HepG2 (cell line): ENCODE data around the gene TUBA4A. TPM values are rescaled to one million over a fixed set of nuclear protein-coding genes. Genes with fewer than 3 reads are reported as not detected.

Experiments used
- CBX2 ChIP-seq, 2 experiments: fragments of 200-600 bp in 1 of 2; sonication (generic); formaldehyde crosslinking in 1 of 2; IDR thresholded peaks; 2 replicates each; pipeline versions ENCODE4 v1.7.0 to v1.8.1; 2018 to 2022; ENCODE audit warnings: low read depth in 2 of 2, low read length in 1 of 2, mild to moderate bottlenecking in 1 of 2, missing genetic modification reagents in 1 of 2
- FOXC1 ChIP-seq: sonication (generic); formaldehyde crosslinking; IDR thresholded peaks from 2 replicates; pipeline ENCODE4 v1.8.0; 2022; ENCODE audit warnings: mild to moderate bottlenecking, missing genetic modification reagents, borderline replicate concordance
- HOMEZ ChIP-seq: IDR thresholded peaks from 2 replicates; pipeline ENCODE4 v1.6.1; 2016; ENCODE audit warnings: low read depth
- KAT7 ChIP-seq: IDR thresholded peaks from 2 replicates; pipeline ENCODE4 v1.6.1; 2018; ENCODE audit warnings: borderline replicate concordance, missing compliant biosample characterization
- KLF11 ChIP-seq: IDR thresholded peaks from 2 replicates; pipeline ENCODE4 v1.6.1; 2016; ENCODE audit warnings: missing compliant biosample characterization
- PAF1 ChIP-seq: IDR thresholded peaks from 2 replicates; pipeline ENCODE4 v1.6.1; 2016; ENCODE audit warnings: missing genetic modification reagents, missing compliant biosample characterization
- POGZ ChIP-seq: sonication (generic); formaldehyde crosslinking; IDR thresholded peaks from 2 replicates; pipeline ENCODE4 v1.4.0; 2020; ENCODE audit warnings: mild to moderate bottlenecking, missing genetic modification reagents
- RBM39 ChIP-seq: fragments of 200-400 bp; formaldehyde crosslinking; IDR thresholded peaks from one replicate; pipeline ENCODE4 v1.6.1; 2018; ENCODE audit warnings: antibody characterized with exemption, mild to moderate bottlenecking, low read depth, low read length; ENCODE audit not compliant: poor library complexity, severe bottlenecking
- RXRB ChIP-seq: IDR thresholded peaks from 2 replicates; pipeline ENCODE4 v1.6.1; 2016; ENCODE audit warnings: borderline replicate concordance, missing genetic modification reagents, missing compliant biosample characterization
- SRSF4 ChIP-seq: fragments of 200-400 bp; formaldehyde crosslinking; IDR thresholded peaks from one replicate; pipeline ENCODE4 v1.6.1; 2018; ENCODE audit warnings: mild to moderate bottlenecking, low read depth, low read length, moderate library complexity; ENCODE audit not compliant: poor library complexity, severe bottlenecking
- TBP ChIP-seq: sonication (generic); formaldehyde crosslinking; IDR thresholded peaks from 2 replicates; pipeline ENCODE4 v1.5.0; 2020; ENCODE audit warnings: missing genetic modification reagents
- TBX2 ChIP-seq: sonication (generic); formaldehyde crosslinking; IDR thresholded peaks from 2 replicates; pipeline ENCODE4 v1.5.0; 2020; ENCODE audit warnings: missing genetic modification reagents, mild to moderate bottlenecking, borderline replicate concordance
- TFAP4 ChIP-seq: sonication (generic); IDR thresholded peaks from 2 replicates; pipeline ENCODE4 v1.6.1; 2016; ENCODE audit warnings: low read depth, borderline replicate concordance
- ZBTB1 ChIP-seq: sonication (generic); formaldehyde crosslinking; IDR thresholded peaks from 2 replicates; pipeline ENCODE4 v1.4.0; 2020; ENCODE audit warnings: missing genetic modification reagents, borderline replicate concordance
- ZBTB43 ChIP-seq: sonication (generic); formaldehyde crosslinking; conservative IDR thresholded peaks from 2 replicates; pipeline ENCODE4 v1.4.0; 2020; ENCODE audit warnings: missing genetic modification reagents
- ZBTB8A ChIP-seq: sonication (generic); formaldehyde crosslinking; IDR thresholded peaks from 2 replicates; pipeline ENCODE4 v1.4.0; 2020; ENCODE audit warnings: mild to moderate bottlenecking, low read depth, missing genetic modification reagents, borderline replicate concordance
- ZNF350 ChIP-seq: sonication (generic); formaldehyde crosslinking; IDR thresholded peaks from 2 replicates; pipeline ENCODE4 v1.4.0; 2020; ENCODE audit warnings: mild to moderate bottlenecking, low read depth, missing genetic modification reagents, borderline replicate concordance
- ZNF567 ChIP-seq: sonication (generic); formaldehyde crosslinking; IDR thresholded peaks from 2 replicates; pipeline ENCODE4 v1.8.1; 2023; ENCODE audit warnings: mild to moderate bottlenecking, missing genetic modification reagents, borderline replicate concordance
- ZNF576 ChIP-seq: sonication (generic); formaldehyde crosslinking; IDR thresholded peaks from 2 replicates; pipeline ENCODE4 v1.4.0; 2020; ENCODE audit warnings: mild to moderate bottlenecking, missing genetic modification reagents
- ZNF598 ChIP-seq: sonication (generic); formaldehyde crosslinking; IDR thresholded peaks from 2 replicates; pipeline ENCODE4 v1.5.1; 2020; ENCODE audit warnings: mild to moderate bottlenecking, missing genetic modification reagents, borderline replicate concordance
- ZNF652 ChIP-seq: IDR thresholded peaks from 2 replicates; pipeline ENCODE4 v1.6.1; 2016; ENCODE audit warnings: low read depth, borderline replicate concordance
- ZNF737 ChIP-seq: sonication (generic); formaldehyde crosslinking; IDR thresholded peaks from 2 replicates; pipeline ENCODE4 v1.5.0; 2020; ENCODE audit warnings: missing genetic modification reagents, mild to moderate bottlenecking, borderline replicate concordance
- ZNF883 ChIP-seq: sonication (generic); formaldehyde crosslinking; IDR thresholded peaks from 2 replicates; pipeline ENCODE4 v1.5.1; 2020; ENCODE audit warnings: mild to moderate bottlenecking, missing genetic modification reagents; ENCODE audit errors: not compliant biosample characterization
- polyA plus RNA-seq, 8 experiments: library from polyadenylated mRNA; depleted of rRNA in 3 of 8; stranded (reverse) in 7 of 8; unstranded in 1 of 8; fragments of >200 nt; fragmentation: Illumina TruSeq in 4 of 8; extraction: Trizol in 4 of 8; gene quantifications; 2 replicates each; pipeline versions ENCODE4 v1.2.1 to v1.2.3, GENCODE V29; 2011 to 2016; ENCODE audit warnings: low read depth in 4 of 8, missing spikeins in 1 of 8, mixed read lengths in 1 of 8; ENCODE audit not compliant: insufficient read depth in 1 of 8
- total RNA-seq, 5 experiments: library from RNA; depleted of rRNA; stranded (reverse); fragments of >200 nt; fragmentation: Illumina TruSeq; extraction: Trizol; gene quantifications; 2 replicates each; pipeline ENCODE4 v1.2.3, GENCODE V29; 2016; ENCODE audit warnings: low read depth in 1 of 5
- TF ChIP-seq, protein P1 (sequence below): sonication (generic); formaldehyde crosslinking; IDR thresholded peaks from 2 replicates; pipeline ENCODE4 v1.4.0; 2020; ENCODE audit warnings: mild to moderate bottlenecking, missing genetic modification reagents

TUBA4A gene
- total and polyA plus RNA-seq, 2 of the 13 experiments (the other 11 are each of a cell fraction or from before 2014, with no cell fraction given): 1.3 to 12.7 TPM

- peak; percentile 14; the same call in 1 of the 2 replicates for TF ChIP-seq ZNF350 (CRISPR knock-in tag)
- 0 out of 2 replicates have a peak, but pooled peaks have one; percentile 74 for TF ChIP-seq ZBTB1
- no peak for TF ChIP-seq ZNF737 (CRISPR knock-in tag)
- no peak for TF ChIP-seq RBM39
- 0 out of 2 replicates have a peak, but pooled peaks have one; percentile 55 for TF ChIP-seq PAF1 (CRISPR knock-in tag)
- no peak for TF ChIP-seq HOMEZ (CRISPR knock-in tag)
- no peak; the same call in 1 of the 2 replicates for TF ChIP-seq RXRB (CRISPR knock-in tag)
- TF ChIP-seq, protein P1, sequence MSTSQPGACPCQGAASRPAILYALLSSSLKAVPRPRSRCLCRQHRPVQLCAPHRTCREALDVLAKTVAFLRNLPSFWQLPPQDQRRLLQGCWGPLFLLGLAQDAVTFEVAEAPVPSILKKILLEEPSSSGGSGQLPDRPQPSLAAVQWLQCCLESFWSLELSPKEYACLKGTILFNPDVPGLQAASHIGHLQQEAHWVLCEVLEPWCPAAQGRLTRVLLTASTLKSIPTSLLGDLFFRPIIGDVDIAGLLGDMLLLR (CRISPR knock-in tag): peak; percentile 61; the same call in 1 of the 2 replicates
- TF ChIP-seq ZBTB8A (CRISPR knock-in tag): no peak
- no peak for TF ChIP-seq ZNF652 (CRISPR knock-in tag)
- TF ChIP-seq ZNF567 (CRISPR knock-in tag): 0 out of 2 replicates have a peak, but pooled peaks have one; percentile 7
- TF ChIP-seq FOXC1 (CRISPR knock-in tag): 0 out of 2 replicates have a peak, but pooled peaks have one; percentile 3
- TF ChIP-seq KLF11 (CRISPR knock-in tag): peak; percentile 65; the same call in 1 of the 2 replicates
- peak; percentile 69; the same call in 1 of the 2 replicates for TF ChIP-seq ZNF598 (CRISPR knock-in tag)
- no peak for TF ChIP-seq SRSF4
- no peak for TF ChIP-seq KAT7
- no peak for TF ChIP-seq CBX2 (IDR thresholded peaks at IDR 0.05; ENCODE audit: low read depth, low read length)
- TF ChIP-seq CBX2 (CRISPR knock-in tag; IDR thresholded peaks at IDR 0.05; ENCODE audit: low read depth): no peak
- TF ChIP-seq ZNF576 (CRISPR knock-in tag): no peak
- no peak for TF ChIP-seq TBP
- TF ChIP-seq ZNF883 (CRISPR knock-in tag): peak; percentile 16
- TF ChIP-seq ZBTB43: no peak
- peak; percentile 4; the same call in 1 of the 2 replicates for TF ChIP-seq TBX2 (CRISPR knock-in tag)
- TF ChIP-seq TFAP4: peak; percentile 82
- no peak for TF ChIP-seq POGZ (CRISPR knock-in tag)
Measured at GRCh38 chr2:219207134-219207883, 46.4 kb downstream of the TUBA4A start (continued).
